Measurements from ENCODE around the gene DTX3. TPM values are rescaled to one million over a fixed set of nuclear protein-coding genes. Genes with fewer than 3 reads are reported as not detected.
"Not testable (repeated sequence)": the region's sequence is repeated elsewhere in the genome, so short reads cannot be mapped to it uniquely, and the experiment has no call there.

Gene DTX3
- polyA plus RNA-seq, 1 donor from 2014 or later, result 0.91 TPM

DNA sequence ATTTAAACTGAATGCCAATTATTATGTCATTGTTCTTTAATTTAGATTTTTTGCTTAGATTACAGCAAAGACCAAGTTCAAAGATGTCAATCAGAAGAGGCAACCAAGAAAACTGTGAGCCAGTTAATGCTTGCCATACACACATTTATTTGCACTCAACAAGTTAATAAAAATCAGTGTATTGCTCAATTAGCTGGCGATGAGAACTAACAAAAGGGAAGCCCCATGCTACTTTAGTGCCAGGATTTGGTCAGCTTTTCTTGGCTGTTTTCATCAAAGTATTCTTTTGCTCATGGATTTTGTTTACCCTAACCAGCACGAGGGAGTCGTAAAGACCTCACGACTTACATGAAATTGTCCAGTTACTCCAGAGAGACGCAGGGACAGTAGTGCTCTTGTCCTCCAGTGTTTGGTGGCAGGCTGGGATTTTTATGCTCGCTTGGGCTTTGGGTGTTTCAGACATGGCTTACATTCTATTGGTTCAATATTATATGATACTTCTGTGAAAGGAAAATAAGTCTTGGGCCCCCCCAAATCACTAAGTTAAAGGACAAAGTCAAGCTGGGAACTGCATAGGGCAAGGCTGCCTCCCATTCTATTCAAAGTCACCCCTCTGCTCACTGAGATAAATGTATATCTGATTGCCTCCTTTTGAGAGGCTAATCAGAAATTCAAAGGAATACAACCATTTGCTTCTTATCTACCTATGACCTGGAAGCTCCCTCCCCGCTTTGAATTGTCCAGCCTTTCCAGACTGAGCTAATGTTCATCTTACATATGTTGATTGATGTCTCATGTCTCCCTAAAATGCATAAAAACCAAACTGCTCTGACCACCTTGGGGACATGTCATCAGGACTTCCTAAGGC lies 35.8 kb downstream of the DTX3 start:
- Mint-ChIP-seq H3K27me3 (peaks cover 7% of the 10 kb centered on the region), H3K9me3 (no peaks in the 10 kb centered on the region), H3K4me3 (no peak overlapping the region), H3K27ac (no peak overlapping the region), H3K36me3 (peaks cover 3% of the 10 kb centered on the region), H3K4me1 (no peaks in the 10 kb centered on the region)

DNA sequence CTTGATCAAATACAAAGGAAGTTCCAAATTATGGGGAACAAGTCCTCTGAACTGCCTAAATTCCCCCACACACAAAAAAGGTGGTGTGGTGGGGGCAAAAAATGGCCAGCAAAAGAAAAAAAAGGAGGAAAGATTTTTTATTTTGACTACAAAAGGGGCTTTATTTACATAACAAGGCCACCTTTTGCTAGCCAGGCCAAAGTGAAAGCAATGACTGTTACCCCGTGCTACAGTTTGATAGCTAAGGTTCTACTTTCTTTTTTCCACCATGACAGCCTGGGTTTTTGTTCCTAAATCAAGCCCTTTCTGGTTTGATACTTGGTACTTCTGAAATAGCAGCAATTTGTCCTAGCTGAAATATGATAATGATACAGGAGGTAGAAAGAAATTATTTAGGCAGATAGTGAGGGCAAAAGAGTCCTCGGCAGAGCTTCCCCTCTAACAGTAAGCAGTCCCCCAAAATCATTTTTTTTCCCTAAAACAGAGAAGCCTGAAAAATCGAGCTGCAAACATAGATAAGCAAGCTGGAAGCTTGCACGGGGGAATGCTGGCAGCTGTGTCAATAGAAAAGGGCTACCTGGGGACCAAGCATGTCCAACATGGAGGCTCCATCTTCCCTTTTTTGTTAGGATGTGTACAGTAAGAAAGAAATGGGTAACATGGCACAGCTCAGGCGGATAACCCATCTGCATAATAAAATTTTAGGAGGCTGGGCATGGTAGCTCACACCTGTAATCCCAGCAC lies 37.2 kb downstream of the DTX3 start:
- Mint-ChIP-seq H3K4me3 (no peak overlapping the region), H3K36me3 (peaks cover 4% of the 10 kb centered on the region), H3K27me3 (peaks cover 6% of the 10 kb centered on the region), H3K27ac (no peak overlapping the region), H3K4me1 (no peaks in the 10 kb centered on the region), H3K9me3 (no peaks in the 10 kb centered on the region)

DNA sequence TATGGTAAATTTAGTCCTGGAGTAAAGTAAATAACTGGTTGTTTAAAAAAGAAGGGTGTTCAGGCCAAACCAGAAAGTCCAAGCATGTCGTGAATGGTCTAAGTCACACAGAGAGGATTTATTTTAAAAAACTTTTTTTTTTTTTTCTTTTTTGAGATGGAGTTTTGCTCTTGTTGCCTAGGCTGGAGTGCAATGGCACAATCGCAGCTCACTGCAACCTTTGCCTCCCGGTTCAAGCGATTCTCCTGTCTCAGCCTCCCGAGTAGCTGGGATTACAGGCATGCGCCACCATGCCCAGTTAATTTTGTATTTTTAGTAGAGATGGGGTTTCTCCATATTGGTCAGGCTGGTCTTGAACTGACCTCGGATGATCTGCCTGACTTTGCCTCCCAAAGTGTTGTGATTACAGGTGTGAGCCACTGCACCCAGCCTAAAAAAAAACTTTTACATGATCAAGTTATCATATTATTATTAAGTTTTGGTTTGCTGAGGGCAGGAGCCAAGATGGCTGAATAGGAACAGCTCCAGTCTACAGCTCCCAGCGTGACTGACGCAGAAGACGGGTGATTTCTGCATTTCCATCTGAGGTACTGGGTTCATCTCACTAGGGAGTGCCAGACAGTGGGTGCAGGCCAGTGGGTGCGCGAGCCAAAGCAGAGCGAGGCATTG lies 41.5 kb downstream of the DTX3 start:
- H3K9me3 Mint-ChIP-seq, H3K27ac Mint-ChIP-seq, H3K36me3 Mint-ChIP-seq, H3K27me3 Mint-ChIP-seq, H3K4me3 Mint-ChIP-seq, H3K4me1 Mint-ChIP-seq: not testable (repeated sequence)

DNA sequence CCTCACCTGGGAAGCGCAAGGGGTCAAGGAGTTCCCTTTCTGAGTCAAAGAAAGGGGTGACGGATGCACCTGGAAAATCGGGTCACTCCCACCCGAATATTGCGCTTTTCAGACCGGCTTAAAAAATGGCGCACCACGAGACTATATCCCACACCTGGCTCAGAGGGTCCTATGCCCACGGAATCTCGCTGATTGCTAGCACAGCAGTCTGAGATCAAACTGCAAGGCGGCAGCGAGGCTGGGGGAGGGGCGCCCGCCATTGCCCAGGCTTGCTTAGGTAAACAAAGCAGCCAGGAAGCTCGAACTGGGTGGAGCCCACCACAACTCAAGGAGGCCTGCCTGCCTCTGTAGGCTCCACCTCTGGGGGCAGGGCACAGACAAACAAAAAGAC lies 42.0 kb downstream of the DTX3 start:
- H3K36me3 Mint-ChIP-seq, H3K9me3 Mint-ChIP-seq, H3K4me1 Mint-ChIP-seq, H3K4me3 Mint-ChIP-seq, H3K27ac Mint-ChIP-seq, H3K27me3 Mint-ChIP-seq: not testable (repeated sequence)

DNA sequence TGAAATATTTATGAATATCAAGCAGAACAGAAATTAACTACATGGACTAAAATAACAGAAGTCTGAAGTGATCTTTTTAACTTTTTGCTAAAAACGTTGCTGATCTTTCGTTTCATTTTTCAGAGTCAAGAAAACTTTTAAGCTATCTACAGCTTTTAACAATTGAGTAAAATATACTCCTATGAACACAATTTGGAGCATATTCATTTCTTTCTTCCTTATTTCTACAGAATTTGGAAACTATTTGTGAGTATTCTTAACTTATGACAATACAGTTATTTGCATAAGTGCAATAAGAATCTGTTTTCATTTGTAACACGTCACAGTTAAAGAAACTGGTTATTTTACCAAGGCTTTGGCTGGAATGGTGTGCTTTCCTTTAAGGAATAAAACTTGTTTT lies 49.4 kb downstream of the DTX3 start:
- H3K4me3 Mint-ChIP-seq, result no peak overlapping the region
- H3K27ac Mint-ChIP-seq, result no peak overlapping the region
- H3K4me1 Mint-ChIP-seq, result no peaks in the 10 kb centered on the region
- no peaks in the 10 kb centered on the region for H3K36me3 Mint-ChIP-seq
- H3K27me3 Mint-ChIP-seq, result peaks cover 7% of the 10 kb centered on the region
- peaks cover 2 to 10% (median 5%) of the 10 kb centered on the region in 3 donors for H3K9me3 Mint-ChIP-seq

DNA sequence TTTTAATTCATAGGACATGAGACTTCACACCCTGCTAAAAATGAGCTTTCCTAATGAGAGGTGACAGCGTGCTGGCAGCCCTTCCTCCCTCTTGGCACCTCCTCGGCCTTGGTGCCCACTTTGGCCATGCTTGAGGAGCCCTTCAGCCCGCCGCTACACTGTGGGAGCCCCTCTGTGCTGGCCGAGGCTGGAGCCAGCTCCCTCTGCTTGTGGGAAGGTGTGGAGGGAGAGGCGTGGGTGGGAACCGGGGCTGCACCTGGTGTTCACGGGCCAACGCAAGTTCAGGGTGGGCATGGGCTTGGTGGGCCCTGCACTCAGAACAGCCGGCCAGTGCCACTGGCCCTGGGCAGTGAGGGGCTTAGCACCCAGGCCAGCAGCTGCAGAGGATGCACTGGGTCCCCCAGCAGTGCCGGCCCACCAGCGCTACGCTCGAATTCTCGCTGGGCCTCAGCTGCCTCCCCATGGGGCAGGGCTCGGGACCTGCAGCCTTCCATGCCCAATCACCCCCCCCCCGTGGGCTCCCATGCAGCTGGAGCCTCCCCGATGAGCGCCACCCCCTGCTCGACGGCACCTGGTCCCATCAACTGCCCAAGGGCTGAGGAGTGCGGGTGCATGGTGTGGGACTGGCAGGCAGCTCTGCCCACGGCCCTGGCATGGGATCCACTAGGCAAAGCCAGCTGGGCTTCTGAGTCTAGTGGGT lies 51.1 kb downstream of the DTX3 start:
- Mint-ChIP-seq H3K27ac (no peak overlapping the region), H3K4me3 (no peak overlapping the region), H3K36me3 (no peaks in the 10 kb centered on the region), H3K27me3 (peaks cover 7% of the 10 kb centered on the region), H3K4me1 (no peaks in the 10 kb centered on the region), H3K9me3 (peaks cover 2 to 10% (median 5%) of the 10 kb centered on the region in 3 donors)

DNA sequence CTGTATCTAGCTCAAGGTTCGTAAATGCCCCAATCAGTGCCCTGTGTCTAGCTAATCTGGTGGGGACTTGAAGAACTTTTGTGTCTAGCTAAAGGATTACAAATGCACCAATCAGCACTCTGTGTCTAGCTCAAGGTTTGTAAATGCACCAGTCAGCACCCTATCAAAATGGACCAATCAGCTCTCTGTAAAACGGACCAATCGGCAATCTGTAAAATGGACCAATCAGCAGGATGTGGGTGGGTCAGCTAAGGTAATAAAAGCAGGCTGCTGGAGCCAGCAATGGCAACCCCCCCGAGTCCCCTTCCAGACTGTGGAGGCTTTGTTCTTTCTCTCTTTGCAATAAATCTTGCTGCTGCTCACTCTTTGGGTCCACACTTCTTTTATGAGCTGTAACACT lies 51.8 kb downstream of the DTX3 start:
- not testable (repeated sequence) for H3K36me3 Mint-ChIP-seq, H3K27me3 Mint-ChIP-seq, H3K4me1 Mint-ChIP-seq, H3K27ac Mint-ChIP-seq, H3K9me3 Mint-ChIP-seq, H3K4me3 Mint-ChIP-seq

DNA sequence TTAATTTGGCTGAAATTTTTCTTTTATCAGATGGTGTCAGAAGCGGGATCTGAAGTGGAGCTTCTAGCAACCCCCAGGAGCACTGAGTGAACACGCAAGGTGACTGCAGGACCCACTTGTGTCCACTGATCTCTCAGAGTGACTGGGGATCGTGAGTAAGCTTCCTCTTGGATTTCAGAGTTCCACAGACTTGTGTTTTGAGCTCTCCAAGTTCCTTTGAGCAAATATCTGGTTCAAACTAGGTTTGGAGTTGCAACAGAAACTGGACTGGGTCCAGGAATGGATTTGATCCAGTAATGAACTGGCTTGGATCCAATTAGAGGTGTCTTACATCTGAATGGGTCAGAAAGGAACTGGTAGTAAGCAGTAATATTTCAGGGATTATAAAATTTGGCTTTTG lies 53.1 kb downstream of the DTX3 start:
- Mint-ChIP-seq H3K27me3 (peaks cover 7% of the 10 kb centered on the region), H3K4me3 (no peak overlapping the region)

DNA sequence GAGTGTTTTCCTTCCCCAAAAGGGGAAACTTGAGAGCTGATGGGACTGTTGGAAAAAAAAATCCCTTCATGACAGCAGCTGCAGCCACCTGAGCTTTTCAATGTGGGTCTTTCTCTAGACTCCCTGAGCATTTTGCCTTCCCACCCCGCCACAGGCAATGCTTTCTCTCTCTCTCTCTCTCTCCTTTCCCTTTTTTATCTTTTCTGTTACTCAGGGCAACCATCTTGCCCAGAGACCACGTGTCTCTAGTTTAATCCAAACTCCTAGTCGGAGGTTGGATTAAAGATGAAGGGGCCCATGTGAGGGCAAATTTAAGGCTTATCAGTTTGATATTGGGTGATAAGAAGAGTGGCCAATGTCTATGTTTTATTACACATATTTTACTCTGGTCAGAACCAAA lies 54.3 kb downstream of the DTX3 start:
- Mint-ChIP-seq H3K27ac (no peak overlapping the region), H3K9me3 (peaks cover 0 to 8% (median 7%) of the 10 kb centered on the region in 3 donors), H3K36me3 (no peaks in the 10 kb centered on the region), H3K27me3 (peaks cover 7% of the 10 kb centered on the region), H3K4me3 (no peak overlapping the region), H3K4me1 (no peaks in the 10 kb centered on the region)

More for the DNA sequence above, 53.1 kb downstream of the DTX3 start:
- H3K27ac Mint-ChIP-seq, result no peak overlapping the region
- H3K36me3 Mint-ChIP-seq, result no peaks in the 10 kb centered on the region
- peaks cover 2 to 10% (median 8%) of the 10 kb centered on the region in 3 donors for H3K9me3 Mint-ChIP-seq
- H3K4me1 Mint-ChIP-seq, result no peaks in the 10 kb centered on the region

Other genes starting within 250 kb of the DTX3 start
- 19.2 TPM for gene R3HDM2, start 173.8 kb upstream of the DTX3 start, polyA plus RNA-seq
- gene INHBC, start 170.0 kb upstream of the DTX3 start, polyA plus RNA-seq, result not detected
- not detected for gene INHBE, start 149.5 kb upstream of the DTX3 start, polyA plus RNA-seq
- gene GLI1, start 145.0 kb upstream of the DTX3 start, polyA plus RNA-seq, result 0.18 TPM
- gene ARHGAP9, start 125.0 kb upstream of the DTX3 start, polyA plus RNA-seq, result 129 TPM
- gene MARS1, start 116.8 kb upstream of the DTX3 start, polyA plus RNA-seq, result 76.6 TPM
- gene DDIT3, start 84.3 kb upstream of the DTX3 start, polyA plus RNA-seq, result 32.2 TPM
- gene MBD6, start 82.0 kb upstream of the DTX3 start, polyA plus RNA-seq, result 6.3 TPM
- 79.0 TPM for gene DCTN2, start 57.6 kb upstream of the DTX3 start, polyA plus RNA-seq
- not detected for gene KIF5A, start 54.8 kb upstream of the DTX3 start, polyA plus RNA-seq
- gene PIP4K2C, start 13.6 kb upstream of the DTX3 start, polyA plus RNA-seq, result 15.5 TPM
- not detected for gene ARHGEF25, start 6.6 kb downstream of the DTX3 start, polyA plus RNA-seq
- gene B4GALNT1, start 28.4 kb downstream of the DTX3 start, polyA plus RNA-seq, result not detected
- gene OS9, start 89.3 kb downstream of the DTX3 start, polyA plus RNA-seq, result 70.4 TPM
- gene AGAP2, start 133.9 kb downstream of the DTX3 start, polyA plus RNA-seq, result 4.1 TPM
- 52.8 TPM for gene TSPAN31, start 140.2 kb downstream of the DTX3 start, polyA plus RNA-seq
- 77.4 TPM for gene CDK4, start 147.5 kb downstream of the DTX3 start, polyA plus RNA-seq
- 11.9 TPM for gene MARCHF9, start 150.3 kb downstream of the DTX3 start, polyA plus RNA-seq
- gene CYP27B1, start 162.3 kb downstream of the DTX3 start, polyA plus RNA-seq, result 0.09 TPM
- 15.9 TPM for gene METTL1, start 167.3 kb downstream of the DTX3 start, polyA plus RNA-seq
- 1.5 TPM for gene EEF1AKMT3, start 167.8 kb downstream of the DTX3 start, polyA plus RNA-seq
- gene TSFM, start 178.0 kb downstream of the DTX3 start, polyA plus RNA-seq, result 27.1 TPM
- 0.19 TPM for gene AVIL, start 213.9 kb downstream of the DTX3 start, polyA plus RNA-seq
- 44.6 TPM for gene CTDSP2, start 241.9 kb downstream of the DTX3 start, polyA plus RNA-seq

Data from IgD-negative memory B cell (primary cell).